Thyroid gland (tissue), 4 donors: Measurements from ENCODE around the gene BLOC1S2.

ENCODE experiments used
- CTCF ChIP-seq, 6 experiments: fragments of 200-600 bp in 3 of 6; fragments of 450-650 bp in 3 of 6; sonication (generic) in 3 of 6; IDR thresholded peaks; one replicate each; pipeline ENCODE4 v1.5.1; 2016 to 2019; ENCODE audit warnings: antibody characterized with exemption in 6 of 6, mild to moderate bottlenecking in 2 of 6, inconsistent platforms in 1 of 6, moderate library complexity in 1 of 6
- POLR2A ChIP-seq, 2 donors: fragments of 450-650 bp; IDR thresholded peaks; one replicate each; pipeline ENCODE4 v1.6.1; 2017; ENCODE audit warnings: antibody characterized with exemption in 2 of 2, mild to moderate bottlenecking in 2 of 2, moderate library complexity in 1 of 2

- TF ChIP-seq CTCF (IDR thresholded peaks at IDR 0.05): no peak
- TF ChIP-seq POLR2A (IDR thresholded peaks at IDR 0.05): no peak
Measured at GRCh38 chr10:100311298-100311697, 24.8 kb upstream of the BLOC1S2 start.
